HL-60/S4 treated with phorbol 12-myristate 13-acetate at 8.2 ng/mL for 4 days and 3 days (cell line): ENCODE results near the gene SF3B2.
"Not testable (repeated sequence)": the region's sequence is repeated elsewhere in the genome, so short reads cannot be mapped to it uniquely, and the experiment has no call there.

ENCODE experiments used
- in situ Hi-C: fragments of 300-500 bp; cut with MboI; formaldehyde crosslinking; loops from 2 replicates; pipeline ENCODE4 v1.15.0; 2022; ENCODE audit warnings: low sequenced_read_pairs

SF3B2 gene, protein sequence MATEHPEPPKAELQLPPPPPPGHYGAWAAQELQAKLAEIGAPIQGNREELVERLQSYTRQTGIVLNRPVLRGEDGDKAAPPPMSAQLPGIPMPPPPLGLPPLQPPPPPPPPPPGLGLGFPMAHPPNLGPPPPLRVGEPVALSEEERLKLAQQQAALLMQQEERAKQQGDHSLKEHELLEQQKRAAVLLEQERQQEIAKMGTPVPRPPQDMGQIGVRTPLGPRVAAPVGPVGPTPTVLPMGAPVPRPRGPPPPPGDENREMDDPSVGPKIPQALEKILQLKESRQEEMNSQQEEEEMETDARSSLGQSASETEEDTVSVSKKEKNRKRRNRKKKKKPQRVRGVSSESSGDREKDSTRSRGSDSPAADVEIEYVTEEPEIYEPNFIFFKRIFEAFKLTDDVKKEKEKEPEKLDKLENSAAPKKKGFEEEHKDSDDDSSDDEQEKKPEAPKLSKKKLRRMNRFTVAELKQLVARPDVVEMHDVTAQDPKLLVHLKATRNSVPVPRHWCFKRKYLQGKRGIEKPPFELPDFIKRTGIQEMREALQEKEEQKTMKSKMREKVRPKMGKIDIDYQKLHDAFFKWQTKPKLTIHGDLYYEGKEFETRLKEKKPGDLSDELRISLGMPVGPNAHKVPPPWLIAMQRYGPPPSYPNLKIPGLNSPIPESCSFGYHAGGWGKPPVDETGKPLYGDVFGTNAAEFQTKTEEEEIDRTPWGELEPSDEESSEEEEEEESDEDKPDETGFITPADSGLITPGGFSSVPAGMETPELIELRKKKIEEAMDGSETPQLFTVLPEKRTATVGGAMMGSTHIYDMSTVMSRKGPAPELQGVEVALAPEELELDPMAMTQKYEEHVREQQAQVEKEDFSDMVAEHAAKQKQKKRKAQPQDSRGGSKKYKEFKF

DNA sequence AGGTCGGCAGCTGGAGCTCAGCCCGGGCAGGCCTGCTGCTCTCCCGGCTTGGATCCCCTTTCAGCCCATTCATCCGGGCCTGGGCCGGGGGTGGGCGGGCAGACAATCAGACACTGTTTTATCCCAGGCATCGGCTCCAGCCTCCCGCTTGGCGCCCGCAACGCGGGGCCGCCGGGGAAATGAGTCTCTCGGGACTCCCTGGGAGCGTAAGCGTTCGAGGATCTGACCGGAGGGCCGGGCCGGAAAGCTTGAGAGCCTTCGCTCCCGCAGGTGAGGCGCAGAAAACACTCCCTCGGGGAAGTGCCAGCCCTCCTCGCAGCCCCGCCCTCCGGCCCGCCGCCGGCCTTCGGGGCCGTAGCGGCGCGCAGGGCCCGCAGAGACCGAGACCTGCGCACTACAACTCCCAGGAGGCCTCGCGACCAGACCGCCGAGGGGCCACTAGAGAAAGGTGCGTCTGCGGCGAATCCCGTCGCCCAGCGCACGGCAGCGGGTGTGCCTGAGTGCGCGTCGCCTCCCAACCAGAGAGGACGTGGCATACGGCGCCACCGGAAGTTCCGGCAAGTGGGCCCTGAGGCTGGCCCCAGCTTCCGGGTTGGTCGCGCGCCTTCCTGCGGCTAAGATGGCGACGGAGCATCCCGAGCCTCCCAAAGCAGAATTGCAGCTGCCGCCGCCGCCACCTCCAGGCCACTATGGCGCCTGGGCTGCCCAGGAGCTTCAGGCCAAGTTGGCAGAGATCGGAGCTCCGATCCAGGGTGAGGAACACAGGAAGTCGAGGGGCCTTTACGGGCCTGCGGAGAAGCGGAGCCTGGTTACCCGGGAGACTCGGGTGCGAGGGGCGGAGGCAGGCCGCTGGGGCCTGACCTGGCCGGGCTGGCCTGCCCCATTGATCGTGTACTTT is at the start of gene SF3B2:
SF3B2 (plus strand) TSS at position 599 of the 898 bp plus-strand sequence; CDS start at position 620, 21 bp downstream.
- in situ Hi-C loops: no loop called here

DNA sequence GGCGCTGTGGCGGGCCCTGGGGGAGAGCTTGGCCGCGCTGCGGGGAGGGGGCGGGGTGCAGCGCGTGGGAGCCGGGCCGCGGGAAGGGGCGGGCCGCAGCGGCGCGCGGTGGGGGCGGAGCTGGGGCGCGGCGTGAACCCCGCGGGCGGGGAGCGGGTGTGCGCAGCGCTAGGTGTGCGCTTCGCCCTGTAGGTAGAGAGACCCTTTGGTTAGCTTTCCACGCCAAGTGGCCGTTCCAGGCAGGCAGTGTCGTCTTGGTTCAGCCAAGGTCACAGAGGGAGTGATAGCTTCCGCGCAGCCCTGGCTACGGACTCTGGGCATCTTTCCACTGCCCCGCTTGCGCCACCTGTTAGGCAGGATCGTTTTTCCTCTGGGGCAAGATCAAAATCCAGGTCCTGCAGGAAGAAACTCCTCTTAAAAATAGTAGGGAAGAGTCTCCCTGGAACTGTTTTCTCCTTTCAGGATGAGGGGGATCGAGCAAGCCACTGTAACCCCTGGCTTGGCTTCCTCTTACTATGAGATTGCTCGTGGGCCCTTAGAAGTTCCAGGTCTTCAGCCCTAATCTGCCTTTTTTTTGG is 49.4 kb upstream of the SF3B2 start:
- in situ Hi-C loops: no loop called here

DNA sequence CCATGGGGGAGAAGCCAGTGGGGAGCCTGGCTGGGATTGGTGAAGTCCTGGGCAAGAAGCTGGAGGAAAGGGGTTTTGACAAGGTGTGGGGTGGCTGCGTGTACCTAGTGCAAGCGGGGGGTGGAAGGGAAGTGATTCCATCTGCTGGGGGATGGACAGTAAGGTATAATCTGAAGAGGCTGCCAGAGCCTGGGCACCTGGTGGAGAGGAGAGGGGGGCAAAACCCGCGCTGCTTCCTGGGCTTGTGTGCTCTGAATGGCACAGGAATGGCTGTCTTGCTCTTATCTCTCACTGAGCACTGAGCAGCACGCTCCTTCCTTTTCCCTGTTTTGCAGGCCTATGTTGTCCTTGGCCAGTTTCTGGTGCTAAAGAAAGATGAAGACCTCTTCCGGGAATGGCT is 48.9 kb upstream of the SF3B2 start:
- in situ Hi-C loops: no loop called here

DNA sequence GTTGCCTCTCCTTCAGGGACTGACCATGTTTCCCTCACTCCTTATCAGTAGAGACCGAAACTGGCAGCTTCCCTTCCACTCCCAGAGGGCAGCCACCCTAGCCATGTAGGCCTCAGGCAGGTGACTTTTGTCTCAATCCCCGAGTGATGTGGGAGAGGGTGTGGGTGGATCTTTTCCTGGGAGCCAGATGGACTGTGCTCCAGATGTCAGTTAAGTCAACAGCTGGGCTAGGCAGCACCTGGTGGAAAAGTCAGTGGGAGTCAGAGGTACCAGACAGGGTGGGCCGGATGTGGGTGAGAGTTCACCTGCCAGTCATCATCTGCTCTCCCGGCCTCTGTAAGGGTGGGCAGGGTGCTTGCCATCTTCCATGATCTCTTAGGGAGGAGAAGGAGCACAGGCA is 48.0 kb upstream of the SF3B2 start:
- in situ Hi-C loops: no loop called here

DNA sequence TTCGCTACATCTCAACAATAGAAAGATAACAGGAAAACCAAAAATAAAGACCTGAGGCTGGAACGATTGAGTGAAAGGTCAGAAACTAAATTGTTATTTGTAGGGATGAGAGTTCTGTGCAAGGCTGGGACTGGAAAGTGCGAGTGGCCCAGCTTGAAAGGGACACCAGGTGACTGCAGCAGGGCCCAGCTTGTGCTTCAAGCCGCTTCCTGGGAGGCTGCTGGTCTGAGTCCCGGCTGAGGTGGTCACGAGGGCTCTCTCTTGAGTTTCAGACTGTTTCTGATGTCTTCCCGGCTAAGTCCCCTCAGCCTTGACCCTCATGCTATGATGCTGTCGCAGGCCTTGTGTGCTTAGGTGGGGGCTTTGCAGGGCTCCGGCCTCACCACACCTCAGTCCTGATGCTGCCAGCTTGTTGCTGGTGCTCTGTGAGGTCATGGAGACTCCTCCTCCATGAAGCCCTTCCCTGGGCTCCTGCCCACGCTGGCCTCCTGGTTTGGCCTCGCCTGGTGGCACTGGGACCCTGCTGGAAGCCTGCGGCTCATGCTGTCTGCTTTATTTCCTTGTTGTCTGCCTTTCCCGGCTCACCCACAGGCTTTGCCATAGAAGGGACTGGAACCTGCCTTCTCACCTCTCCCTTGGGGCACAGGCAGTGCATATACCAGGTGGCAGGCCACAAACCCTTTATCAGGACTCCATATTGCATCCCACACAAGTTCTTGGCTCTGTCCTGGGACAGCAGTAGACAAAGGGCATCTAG is 45.9 kb upstream of the SF3B2 start:
- in situ Hi-C loops: no loop called here

DNA sequence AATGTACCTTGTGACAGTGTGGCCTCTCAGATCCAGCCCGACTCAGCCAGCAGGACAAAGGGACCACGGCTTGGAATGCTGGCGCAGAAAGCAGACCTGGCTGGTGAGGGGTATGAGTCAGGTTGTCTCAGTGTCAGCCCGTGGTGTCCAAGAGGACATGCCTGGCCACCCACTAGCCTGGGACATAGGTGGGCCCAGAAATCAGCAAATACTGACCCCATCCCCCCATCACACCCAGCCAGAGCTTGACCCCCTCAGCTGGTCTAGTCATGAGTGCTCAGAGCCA is 45.3 kb upstream of the SF3B2 start:
- in situ Hi-C loops: no loop called here

DNA sequence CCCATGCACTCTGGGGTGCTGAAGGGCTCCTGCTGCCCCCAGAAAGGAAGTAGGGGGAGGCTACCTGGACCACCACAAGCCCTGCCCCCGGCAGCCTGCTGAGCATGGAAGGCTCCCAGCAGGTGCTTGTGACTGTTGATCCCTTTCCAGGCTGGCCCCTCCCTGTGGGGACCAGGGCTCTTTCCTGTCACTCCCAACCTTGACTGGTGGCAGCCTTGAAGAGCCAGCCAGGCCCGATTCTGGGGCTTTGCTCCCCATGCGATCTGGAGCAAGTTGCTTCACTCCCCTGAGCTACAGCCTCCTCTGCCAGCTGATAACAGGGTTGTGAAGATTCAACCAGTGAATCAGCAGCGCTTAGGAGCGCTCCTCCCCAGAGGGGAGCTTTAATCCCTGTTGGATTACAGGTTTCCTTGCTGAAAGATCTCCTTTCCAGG is 44.9 kb upstream of the SF3B2 start:
- in situ Hi-C loops: no loop called here

DNA sequence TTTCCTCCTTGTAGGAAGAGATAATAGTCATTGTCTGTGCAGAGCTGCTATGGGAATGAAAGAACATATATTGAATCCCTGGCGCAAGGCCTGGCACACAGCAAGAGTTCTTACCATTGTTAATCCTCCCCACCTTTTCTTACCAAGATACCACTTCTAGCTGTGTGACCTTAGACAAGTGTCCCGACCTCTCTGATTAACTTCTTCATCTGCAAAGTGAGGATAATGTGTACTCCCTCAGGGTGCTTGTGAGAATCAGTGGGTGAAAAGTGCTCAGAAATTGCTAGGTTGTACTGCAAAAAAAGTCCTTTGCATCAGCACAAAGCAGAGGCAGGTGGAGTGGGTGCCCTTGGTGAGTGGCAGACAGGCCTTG is 44.1 kb upstream of the SF3B2 start:
- in situ Hi-C loops: no loop called here

DNA sequence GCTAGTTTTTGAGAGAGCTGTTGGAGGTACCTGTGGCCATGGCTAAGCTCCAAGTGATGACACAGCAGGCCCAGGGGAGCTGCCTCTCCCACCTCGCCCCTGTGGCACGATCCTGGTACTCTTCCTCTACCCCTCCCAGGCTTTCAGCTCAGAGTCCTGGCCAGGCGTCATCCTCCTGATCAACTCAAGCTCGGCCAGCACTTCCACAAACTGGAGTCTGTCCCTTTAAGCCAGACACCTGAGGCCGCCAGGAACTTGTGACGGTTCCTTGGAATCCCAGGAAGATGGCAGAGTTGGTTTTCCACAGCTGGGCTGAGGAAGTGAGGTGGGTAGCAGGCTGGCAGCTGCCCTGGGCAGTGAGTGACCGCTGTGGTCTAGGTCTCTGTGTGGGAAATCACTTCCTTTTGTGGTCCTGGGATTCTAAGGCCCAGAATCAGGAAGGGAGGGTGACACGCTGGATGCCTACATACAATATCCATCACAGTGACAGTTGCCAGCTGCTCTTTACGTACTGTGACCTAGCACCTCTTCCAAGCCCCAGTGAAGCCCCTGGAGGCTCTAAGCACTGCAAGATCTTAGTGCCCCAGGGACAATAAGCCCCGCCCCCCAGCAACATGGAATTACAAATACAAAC is 43.6 kb upstream of the SF3B2 start:
- in situ Hi-C loops: no loop called here

DNA sequence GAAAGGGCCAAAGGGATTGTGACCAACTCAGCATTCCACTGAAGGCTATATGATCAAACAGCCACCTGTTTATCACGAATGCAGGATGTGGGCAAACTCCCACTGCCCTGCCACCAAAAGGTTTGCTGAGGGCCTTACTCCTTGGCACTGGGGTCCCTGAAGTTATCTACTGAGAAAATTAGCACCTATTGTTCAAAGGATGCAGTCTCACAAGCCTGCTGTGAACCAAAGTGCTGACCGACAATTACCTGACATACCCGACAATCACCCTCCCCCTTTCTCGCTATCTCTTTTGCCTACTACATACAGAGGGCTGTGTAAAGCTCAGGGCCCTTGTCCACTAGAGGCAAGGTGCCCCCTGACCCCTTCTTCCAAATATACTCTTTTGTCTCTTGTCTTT is 42.1 kb upstream of the SF3B2 start:
- in situ Hi-C loops: not testable (repeated sequence)

DNA sequence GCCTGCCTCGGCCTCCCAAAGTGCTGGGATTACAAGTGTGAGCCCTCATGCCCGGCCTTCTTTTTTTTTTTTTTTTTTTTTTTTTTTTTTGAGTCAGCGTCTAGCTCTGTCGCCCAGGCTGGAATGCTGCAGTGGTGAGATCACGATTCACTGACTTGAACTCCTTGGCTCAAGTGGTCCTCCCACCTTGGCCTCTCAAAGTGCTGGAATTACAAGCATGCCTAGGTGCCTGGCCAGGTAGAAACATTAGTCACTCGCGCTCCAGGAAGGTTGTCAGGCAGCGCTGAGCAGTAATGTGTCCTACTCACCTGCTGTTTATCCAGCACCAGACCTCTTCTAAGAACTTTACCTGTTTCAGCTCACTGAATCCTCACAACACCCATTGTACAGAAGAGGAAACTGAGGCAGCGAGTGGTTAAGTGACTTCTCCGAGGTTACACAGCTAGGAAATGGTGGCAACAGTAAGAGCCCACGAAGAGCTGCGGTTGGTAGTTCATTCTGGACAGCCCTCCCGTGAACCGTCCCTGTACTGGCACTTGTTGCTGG is 40.9 kb upstream of the SF3B2 start:
- in situ Hi-C loops: no loop called here

DNA sequence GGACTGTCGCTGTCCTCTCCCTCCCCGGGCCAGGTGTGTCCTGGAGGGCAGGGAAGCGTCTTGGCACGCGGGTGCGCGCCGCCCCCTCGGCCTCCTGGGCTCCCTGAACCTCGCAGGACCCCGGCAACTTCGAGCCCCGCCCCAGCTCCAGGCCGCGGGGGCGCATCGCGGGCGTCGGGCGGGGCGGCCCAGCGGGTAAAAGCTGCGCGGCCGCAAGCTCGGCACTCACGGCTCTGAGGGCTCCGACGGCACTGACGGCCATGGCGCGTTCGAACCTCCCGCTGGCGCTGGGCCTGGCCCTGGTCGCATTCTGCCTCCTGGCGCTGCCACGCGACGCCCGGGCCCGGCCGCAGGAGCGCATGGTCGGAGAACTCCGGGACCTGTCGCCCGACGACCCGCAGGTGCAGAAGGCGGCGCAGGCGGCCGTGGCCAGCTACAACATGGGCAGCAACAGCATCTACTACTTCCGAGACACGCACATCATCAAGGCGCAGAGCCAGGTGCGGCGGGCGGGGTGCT is 40.3 kb upstream of the SF3B2 start, which contains the start of gene CST6:
CST6 (plus strand) TSS at position 224 of the 519 bp plus-strand sequence; CDS start at position 261, 37 bp downstream.
- in situ Hi-C loops: no loop called here

DNA sequence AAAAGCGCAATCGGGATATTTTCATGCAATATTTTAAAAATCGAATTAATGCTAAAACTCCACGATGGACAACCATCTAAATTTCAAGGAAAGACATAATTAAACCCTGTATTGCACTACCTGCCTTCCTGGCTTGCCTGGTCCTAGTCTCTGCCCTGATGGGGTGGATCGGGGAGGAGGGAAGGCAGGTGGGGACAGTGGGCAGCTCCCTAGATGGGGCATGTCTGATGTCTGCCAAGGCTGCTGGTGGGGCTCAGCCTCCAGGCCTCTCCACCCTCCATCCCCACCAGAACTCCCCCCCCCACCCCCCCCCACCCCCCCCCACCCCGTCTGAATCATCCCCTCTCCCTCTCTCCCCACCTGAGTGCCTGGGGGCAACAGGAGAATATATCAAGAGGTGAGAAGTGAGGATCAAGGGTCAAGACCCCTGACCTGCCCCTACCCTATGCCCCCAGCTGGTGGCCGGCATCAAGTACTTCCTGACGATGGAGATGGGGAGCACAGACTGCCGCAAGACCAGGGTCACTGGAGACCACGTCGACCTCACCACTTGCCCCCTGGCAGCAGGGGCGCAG is 39.7 kb upstream of the SF3B2 start:
- in situ Hi-C loops: no loop called here

DNA sequence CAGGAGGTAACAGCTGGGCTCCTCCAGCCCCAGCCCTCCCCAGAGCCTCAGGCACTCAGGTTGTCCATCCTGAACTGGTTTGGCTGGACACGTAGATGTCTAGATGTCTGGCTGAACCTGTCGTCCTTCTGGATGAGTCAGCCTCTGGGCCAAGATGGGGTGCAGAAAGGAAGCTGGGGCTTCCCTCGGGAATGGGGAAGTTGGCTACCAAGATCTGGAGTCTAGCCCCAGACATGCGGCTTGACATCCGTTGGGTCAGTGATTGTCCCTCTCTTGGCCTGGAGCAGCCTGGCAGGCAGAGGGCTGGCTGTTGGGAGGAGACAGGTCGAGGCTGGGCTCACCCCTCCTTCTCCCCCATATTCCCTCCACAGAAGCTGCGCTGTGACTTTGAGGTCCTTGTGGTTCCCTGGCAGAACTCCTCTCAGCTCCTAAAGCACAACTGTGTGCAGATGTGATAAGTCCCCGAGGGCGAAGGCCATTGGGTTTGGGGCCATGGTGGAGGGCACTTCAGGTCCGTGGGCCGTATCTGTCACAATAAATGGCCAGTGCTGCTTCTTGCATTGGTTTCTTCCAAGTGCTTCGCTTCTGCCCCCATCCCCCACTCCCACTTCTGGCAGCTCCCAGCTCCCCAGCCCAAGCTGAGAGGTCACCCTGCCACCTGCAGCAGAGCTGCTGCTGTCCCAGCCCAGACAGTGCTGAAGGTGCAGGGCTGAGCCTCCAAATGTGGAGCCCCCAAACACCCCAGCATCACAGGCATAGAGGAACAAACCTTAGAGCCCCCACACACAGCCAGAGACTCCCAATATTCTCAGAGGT is 39.0 kb upstream of the SF3B2 start:
- in situ Hi-C loops: no loop called here

DNA sequence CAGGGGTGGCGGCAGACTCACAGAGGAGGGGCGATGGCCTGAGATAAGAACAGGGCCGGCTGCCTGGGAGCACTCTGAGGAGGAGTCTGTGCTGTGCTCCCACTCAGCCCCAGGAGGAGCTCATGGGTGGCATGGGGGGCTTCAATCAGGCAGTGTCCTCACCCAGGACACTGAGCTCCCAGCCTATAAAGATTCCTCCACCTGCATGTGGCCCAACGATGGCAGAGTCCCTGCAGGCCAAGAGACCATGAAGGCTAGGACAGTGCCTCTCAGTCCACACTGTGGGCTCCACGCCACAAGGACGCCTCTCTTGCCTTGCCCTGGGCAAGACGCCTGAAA is 38.4 kb upstream of the SF3B2 start:
- in situ Hi-C loops: no loop called here

DNA sequence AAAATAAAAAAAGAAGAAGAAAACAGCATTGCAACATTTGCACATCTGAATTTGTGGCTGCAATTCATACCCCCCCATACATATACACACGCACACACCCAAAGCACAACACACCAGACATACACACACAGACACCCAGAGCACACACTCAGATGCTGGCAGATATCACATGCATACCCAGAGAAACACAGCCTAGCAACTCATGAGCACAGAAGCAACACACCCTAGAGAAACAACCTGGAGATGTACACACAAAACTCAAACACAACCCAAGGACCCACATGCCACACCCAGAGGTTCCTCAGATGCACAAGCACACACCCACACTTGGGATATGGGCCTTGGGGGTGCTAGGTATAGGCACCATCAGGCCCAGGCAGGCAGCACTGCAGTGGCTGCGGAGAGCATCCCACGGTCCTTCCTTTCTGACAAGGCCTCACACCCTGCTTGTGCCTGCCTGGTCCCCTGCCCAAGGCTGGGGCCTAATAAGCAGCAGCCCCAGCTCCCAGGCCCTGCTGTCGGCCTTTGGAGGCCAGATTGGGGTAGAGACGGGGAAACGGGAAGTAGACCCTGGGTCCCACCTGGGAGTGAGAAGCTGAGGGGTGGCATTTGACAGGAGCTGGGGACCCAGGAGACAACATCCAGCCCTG is 37.2 kb upstream of the SF3B2 start:
- in situ Hi-C loops: no loop called here

DNA sequence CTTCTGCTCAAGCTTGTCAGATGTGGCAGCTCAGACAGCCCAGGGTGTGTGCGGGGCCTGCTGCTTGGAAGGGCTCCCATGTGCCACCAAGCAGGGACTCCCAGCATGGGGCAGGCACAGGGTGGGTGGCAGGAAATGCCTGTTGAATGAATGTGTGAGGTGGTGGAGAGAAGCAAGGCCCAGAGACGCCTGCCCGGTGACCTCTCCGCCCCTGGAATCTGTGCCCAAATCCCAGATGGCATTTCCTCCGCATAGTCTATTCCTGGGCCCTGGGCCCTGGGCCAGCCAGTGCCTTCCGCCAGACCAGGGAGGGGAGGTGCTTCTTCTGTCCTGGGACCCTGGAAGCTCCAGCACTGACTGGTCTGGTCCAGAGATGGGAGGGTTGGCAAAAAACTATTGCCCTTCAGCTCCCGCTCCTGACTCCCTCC is 36.7 kb upstream of the SF3B2 start:
- in situ Hi-C loops: no loop called here
